ENCODE results near the gene BRIP1.
A peak's percentile ranks its signal among the peaks of the same experiment; 100 is the strongest.

The BRIP1 gene

GRCh38 chr17:61660746-61661485, 202.4 kb downstream of the BRIP1 start:
- DNase-seq (ENCODE audit: low spot score), result no peak

- no peak for DNase-seq (ENCODE audit: low spot score)
Observed at GRCh38 chr17:61659437-61659836, 203.9 kb downstream of the BRIP1 start.

GRCh38 chr17:61658183-61658582, 205.1 kb downstream of the BRIP1 start:
- DNase-seq (ENCODE audit: low spot score), result no peak

GRCh38 chr17:61657338-61657737, 206.0 kb downstream of the BRIP1 start:
- DNase-seq (ENCODE audit: low spot score), result no peak

- no peak for DNase-seq (ENCODE audit: low spot score)
Observed at GRCh38 chr17:61656721-61657217, 206.6 kb downstream of the BRIP1 start.

GRCh38 chr17:61650749-61651148, 212.6 kb downstream of the BRIP1 start:
- no peak for DNase-seq (ENCODE audit: low spot score)

GRCh38 chr17:61648587-61648986, 214.7 kb downstream of the BRIP1 start:
- no peak for DNase-seq (ENCODE audit: low spot score)

- DNase-seq (ENCODE audit: low spot score), result no peak
Observed at GRCh38 chr17:61647047-61647446, 216.3 kb downstream of the BRIP1 start.

GRCh38 chr17:61646482-61646881, 216.8 kb downstream of the BRIP1 start:
- DNase-seq (ENCODE audit: low spot score), result no peak

GRCh38 chr17:61645920-61646319, 217.4 kb downstream of the BRIP1 start:
- no peak for DNase-seq (ENCODE audit: low spot score)

- DNase-seq (ENCODE audit: low spot score), result no peak
Observed at GRCh38 chr17:61644800-61645774, 218.2 kb downstream of the BRIP1 start.

GRCh38 chr17:61642768-61643167, 220.6 kb downstream of the BRIP1 start:
- no peak for DNase-seq (ENCODE audit: low spot score)

GRCh38 chr17:61641715-61642114, 221.6 kb downstream of the BRIP1 start:
- DNase-seq (ENCODE audit: low spot score), result no peak

- DNase-seq (ENCODE audit: low spot score), result no peak
Observed at GRCh38 chr17:61641084-61641483, 222.2 kb downstream of the BRIP1 start.

GRCh38 chr17:61639818-61640217, 223.5 kb downstream of the BRIP1 start:
- no peak for DNase-seq (ENCODE audit: low spot score)

GRCh38 chr17:61638087-61638486, 225.2 kb downstream of the BRIP1 start:
- no peak for DNase-seq (ENCODE audit: low spot score)

- peak; percentile 62 for DNase-seq (ENCODE audit: low spot score)
Observed at GRCh38 chr17:61635913-61636432, 227.4 kb downstream of the BRIP1 start.

GRCh38 chr17:61634942-61635538, 228.3 kb downstream of the BRIP1 start:
- DNase-seq (ENCODE audit: low spot score), result no peak

- no peak for DNase-seq (ENCODE audit: low spot score)
Observed at GRCh38 chr17:61634011-61634539, 229.3 kb downstream of the BRIP1 start.

- DNase-seq (ENCODE audit: low spot score), result no peak
Observed at GRCh38 chr17:61632826-61633225, 230.5 kb downstream of the BRIP1 start.

- DNase-seq (ENCODE audit: low spot score), result no peak
Observed at GRCh38 chr17:61631800-61632199, 231.5 kb downstream of the BRIP1 start.
